PFSK-1 (cell line): ENCODE results near the gene NCAM1.

Experiments used
- POLR2AphosphoS5 ChIP-seq: IDR thresholded peaks from 2 replicates; pipeline ENCODE4 v1.6.1; 2012; ENCODE audit warnings: low read depth, mild to moderate bottlenecking, control low read depth, low read length, moderate library complexity
- SIN3A ChIP-seq: IDR thresholded peaks from 2 replicates; pipeline ENCODE4 v1.6.1; 2012; ENCODE audit warnings: mild to moderate bottlenecking, low read length, moderate library complexity, borderline replicate concordance; ENCODE audit not compliant: insufficient read depth
- TAF1 ChIP-seq: IDR thresholded peaks from 2 replicates; pipeline ENCODE4 v1.6.1; 2012; ENCODE audit warnings: low read length, control low read depth, borderline replicate concordance; ENCODE audit not compliant: insufficient read depth
- TF ChIP-seq, protein P1 (sequence below), 2 experiments: IDR thresholded peaks; 2 replicates each; pipeline versions ENCODE4 v1.6.1 to v1.8.0; 2011 to 2012; ENCODE audit warnings: low read depth in 2 of 2, low read length in 2 of 2, control low read depth in 1 of 2, inconsistent platforms in 1 of 2, mild to moderate bottlenecking in 1 of 2, moderate library complexity in 1 of 2; ENCODE audit not compliant: insufficient read depth in 1 of 2

GRCh38 chr11:113142508-113142907 lies 181.3 kb downstream of the NCAM1 start:
- TF ChIP-seq SIN3A (no peak), TAF1 (no peak), POLR2AphosphoS5 (no peak)
- TF ChIP-seq, protein P1, sequence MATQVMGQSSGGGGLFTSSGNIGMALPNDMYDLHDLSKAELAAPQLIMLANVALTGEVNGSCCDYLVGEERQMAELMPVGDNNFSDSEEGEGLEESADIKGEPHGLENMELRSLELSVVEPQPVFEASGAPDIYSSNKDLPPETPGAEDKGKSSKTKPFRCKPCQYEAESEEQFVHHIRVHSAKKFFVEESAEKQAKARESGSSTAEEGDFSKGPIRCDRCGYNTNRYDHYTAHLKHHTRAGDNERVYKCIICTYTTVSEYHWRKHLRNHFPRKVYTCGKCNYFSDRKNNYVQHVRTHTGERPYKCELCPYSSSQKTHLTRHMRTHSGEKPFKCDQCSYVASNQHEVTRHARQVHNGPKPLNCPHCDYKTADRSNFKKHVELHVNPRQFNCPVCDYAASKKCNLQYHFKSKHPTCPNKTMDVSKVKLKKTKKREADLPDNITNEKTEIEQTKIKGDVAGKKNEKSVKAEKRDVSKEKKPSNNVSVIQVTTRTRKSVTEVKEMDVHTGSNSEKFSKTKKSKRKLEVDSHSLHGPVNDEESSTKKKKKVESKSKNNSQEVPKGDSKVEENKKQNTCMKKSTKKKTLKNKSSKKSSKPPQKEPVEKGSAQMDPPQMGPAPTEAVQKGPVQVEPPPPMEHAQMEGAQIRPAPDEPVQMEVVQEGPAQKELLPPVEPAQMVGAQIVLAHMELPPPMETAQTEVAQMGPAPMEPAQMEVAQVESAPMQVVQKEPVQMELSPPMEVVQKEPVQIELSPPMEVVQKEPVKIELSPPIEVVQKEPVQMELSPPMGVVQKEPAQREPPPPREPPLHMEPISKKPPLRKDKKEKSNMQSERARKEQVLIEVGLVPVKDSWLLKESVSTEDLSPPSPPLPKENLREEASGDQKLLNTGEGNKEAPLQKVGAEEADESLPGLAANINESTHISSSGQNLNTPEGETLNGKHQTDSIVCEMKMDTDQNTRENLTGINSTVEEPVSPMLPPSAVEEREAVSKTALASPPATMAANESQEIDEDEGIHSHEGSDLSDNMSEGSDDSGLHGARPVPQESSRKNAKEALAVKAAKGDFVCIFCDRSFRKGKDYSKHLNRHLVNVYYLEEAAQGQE (IDR thresholded peaks at IDR 0.05; ENCODE audit: insufficient read depth in 1 of 2, low read depth in 2 of 2, low read length in 2 of 2) = no peak
